NK-92 (cell line): Measurements from ENCODE around the gene SERAC1.
"Not testable (repeated sequence)": the region's sequence is repeated elsewhere in the genome, so short reads cannot be mapped to it uniquely, and the experiment has no call there.

Experiments
- DNase-seq: peaks from one replicate; lab custom pipeline; 2025; ENCODE audit not compliant: unreplicated experiment; lab: John Stamatoyannopoulos, UW

Gene SERAC1

DNA sequence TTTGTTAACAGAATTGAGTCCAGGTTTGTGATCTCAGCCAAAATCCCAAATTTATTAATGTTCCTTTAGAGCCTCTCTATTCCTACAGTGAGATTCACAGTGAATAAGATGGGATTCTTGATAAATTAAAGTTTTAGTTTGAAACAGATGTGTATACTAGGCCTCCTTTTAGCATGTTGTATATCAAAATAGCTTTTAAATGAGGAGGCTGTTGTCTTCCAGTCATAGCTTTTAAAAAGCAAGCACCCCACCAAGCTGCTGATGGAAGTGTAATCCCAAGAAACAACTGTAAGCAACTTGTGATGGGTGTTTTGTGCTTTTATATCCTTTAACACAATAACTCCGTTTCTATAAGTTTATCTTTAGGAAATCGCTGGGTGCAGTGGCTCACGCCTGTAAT, 7.0 kb upstream of the SERAC1 start:
- DNase-seq = no peak

GRCh38 chr6:158174514-158174913, 6.5 kb upstream of the SERAC1 start:
- no peak for DNase-seq

- no peak for DNase-seq
Observed at GRCh38 chr6:158174024-158174423, 6.0 kb upstream of the SERAC1 start.

DNA sequence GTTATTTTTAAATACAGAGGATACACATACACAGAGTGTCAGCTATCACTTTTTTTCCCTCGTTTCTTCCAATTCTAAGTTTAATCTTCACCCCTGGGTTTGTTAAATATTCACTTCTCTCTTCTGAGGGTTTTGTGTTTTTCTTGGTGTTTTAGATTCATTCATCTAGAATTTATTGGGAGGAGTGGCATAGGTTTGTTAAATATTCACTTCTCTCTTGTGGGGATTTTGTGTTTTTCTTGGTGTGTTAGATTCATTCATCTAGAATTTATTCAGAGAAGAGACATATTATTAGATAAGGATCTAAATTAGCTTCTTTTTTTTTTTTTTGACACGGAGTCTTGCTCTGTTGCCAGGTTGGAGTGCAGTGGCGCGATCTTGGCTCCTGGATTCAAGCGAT, 3.9 kb upstream of the SERAC1 start:
- no peak for DNase-seq

DNA sequence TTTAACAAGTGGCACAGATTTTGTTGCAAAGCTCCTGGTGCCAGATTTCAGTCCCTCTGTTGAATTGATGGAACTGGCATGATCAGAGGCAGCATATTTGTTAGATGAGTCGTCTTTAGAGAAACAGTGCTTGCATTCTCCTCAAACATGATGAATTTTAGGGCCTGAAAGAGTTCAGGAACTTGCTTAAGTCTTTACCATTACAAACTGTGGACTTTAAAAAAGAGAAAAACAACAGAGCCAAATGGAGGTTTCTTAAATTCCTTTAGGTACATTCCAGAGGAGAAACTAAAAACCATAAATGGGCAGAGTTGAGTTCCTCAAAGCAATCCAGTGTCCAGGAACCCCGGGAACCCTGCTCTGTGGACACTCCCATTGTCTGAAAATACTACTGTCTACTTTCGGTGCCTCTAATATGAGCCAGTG, 2.6 kb upstream of the SERAC1 start:
- DNase-seq = no peak

DNA sequence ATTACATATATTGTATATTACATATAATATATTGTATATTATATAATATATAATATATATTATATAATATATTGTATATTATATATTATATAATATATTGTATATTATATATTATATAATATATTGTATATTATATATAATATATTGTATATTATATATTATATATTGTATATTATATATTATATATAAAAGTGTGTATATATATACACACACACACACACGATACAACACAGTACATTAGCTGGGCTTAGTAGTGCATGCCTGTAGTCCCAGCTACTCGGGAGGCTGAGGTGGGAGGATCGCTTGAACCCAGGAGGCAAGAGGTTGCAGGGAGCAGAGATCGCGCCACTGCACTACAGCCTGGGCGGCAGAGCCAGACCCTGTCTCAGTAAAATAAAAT, 1.6 kb upstream of the SERAC1 start:
- not testable (repeated sequence) for DNase-seq

DNA sequence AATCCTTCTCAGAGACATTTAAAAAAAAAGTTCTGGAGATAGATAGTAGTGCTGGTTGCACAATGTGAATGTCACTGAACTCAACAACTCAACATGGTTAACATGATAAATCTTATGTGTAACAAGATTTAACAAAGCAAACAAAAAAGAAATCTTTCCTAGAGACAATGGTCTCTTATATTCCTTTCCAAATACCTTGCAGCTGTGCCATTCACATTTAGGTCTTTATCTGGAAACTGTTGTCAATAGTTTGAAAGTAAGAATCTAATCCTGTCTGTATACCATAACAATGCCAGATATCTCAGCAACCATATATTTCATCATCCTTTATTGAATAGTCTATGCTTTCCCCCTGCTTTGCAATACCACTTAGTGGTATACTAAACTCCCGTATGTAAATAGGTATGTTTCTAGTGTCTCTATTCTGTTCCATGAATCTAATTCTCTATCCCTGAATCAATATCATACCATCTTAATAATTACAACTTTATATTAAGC, 2.1 kb downstream of the SERAC1 start:
- DNase-seq = no peak

- DNase-seq = no peak
Observed at GRCh38 chr6:158164579-158165170, 3.4 kb downstream of the SERAC1 start.

DNA sequence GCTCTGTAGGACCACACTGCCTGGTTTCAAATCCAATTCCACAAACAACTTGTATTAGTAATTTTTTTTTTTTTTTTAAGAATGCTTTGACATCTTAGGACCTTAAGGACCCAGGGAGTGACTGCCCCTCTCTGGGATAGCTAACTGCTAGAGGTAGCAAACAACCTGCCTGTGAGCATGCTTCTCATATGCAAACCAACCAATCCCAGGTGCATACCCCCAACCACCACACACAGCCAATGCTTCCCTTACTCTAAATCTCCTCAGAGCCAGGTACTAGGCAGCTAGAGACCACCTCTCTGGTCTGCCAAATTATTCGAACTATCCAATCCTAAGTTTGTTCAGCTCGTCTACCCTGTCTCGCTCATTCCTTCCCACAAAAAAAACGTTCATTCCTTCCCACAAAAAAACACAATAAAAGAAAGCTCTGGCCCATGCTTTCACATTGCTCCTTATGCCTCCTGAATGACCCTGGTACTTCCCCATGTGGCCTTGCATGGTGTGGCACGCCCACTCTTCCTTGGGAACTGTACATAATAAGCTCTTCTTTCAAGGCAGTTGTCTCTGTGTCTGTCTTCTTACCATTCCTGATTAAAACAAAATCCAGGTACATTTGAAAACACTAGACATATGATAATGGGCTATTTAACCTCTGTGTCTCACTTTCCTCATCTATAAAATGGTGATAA, 6.4 kb downstream of the SERAC1 start:
- no peak for DNase-seq

DNA sequence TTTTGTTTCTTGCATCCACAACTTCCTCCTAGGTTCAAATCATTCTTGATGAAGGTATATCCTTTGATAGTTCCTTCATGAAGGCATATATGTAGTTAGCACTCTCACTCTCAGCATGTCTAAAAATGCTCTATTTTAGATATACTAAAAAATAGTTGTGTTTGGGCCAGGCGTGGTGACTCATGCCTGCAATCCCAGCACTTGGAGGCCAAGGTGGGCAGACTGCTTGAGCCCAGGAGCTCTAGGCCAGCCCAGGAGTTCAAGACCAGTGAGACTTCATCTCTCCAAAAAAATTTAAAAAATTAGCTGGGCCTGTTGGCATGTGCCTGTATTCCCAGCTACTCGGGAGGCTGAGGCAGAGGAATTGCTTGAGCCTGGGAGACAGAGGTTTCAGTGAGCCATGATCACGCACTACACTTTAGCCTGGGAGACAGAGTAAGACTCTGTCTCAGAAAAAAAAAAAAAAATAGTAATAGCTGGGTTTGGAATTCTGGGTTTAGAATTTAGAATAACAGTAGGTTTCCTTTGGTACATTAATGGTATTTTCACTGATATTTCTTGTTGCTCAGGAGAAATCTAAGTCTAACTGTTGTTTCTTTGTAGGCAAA, 7.0 kb downstream of the SERAC1 start:
- no peak for DNase-seq

DNA sequence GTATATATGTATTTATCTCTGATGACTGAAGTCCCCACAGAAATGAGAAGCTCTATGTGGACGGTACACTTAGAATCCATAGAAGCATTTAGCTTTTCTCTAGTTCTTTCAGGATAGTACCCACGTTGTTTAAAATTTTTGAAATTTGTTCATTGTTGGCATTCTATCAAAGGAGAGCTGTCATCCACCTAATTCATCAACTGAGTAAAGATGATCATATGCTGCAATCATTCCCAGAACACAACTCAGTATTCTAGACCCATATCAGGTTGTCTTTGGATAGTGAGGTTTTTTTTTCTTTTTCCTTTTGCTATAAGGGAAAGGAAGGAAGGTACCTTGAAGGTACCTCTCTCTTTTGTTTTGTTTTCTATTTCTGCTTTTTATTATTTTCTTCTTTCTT, 9.3 kb downstream of the SERAC1 start:
- no peak for DNase-seq

- DNase-seq = no peak
Observed at GRCh38 chr6:158158123-158158522, 9.9 kb downstream of the SERAC1 start.

DNA sequence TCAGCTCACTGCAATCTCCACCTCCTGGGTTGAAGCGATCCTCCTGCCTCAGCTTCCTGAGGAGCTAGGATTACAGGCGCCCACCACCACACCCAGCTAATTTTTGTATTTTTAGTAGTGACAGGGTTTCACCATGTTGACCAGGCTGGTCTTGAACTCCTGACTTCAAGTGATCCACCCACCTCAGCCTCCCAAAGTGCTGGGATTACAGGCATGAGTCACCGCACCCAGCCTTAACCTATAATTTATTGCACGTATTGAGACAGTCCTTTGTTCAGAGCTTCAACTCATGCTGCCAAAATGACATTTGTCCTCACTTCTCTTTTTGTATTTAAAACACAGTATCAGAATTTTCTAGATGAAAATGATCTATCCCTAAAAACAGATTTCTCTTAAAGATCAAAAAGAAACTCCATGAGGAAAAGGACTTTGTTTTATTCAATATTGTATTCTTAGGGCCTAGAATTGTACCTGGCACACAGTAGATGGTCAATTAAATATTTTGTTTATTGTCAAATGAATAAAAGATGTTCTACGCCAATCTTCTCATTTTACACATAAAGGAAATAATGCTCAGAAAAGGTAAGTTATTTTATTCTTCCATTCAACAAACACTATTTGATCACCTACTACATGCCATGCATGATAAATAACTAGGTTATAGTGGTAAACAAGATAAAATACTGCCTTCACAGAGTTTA, 10.8 kb downstream of the SERAC1 start:
- no peak for DNase-seq

GRCh38 chr6:158154816-158155215, 13.2 kb downstream of the SERAC1 start:
- no peak for DNase-seq

DNA sequence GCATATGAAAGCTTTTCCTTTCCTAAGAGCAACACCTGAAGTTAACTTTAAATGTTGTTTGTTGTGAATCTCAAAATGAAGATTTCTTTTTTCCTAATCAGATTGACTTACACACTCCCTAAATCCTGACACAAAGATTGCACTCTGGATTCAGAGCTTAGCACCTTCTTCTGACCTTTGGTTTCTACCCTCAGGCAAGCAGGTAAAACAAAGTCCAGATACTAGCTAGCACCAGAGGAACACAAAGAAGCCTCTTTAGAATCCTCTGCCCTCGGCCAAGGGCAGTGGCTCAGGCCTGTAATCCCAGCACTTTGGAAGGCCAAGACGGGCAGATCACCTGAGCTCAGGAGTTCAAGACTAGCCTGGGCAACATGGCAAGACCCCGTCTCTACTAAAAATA, 14.5 kb downstream of the SERAC1 start:
- DNase-seq = no peak

DNA sequence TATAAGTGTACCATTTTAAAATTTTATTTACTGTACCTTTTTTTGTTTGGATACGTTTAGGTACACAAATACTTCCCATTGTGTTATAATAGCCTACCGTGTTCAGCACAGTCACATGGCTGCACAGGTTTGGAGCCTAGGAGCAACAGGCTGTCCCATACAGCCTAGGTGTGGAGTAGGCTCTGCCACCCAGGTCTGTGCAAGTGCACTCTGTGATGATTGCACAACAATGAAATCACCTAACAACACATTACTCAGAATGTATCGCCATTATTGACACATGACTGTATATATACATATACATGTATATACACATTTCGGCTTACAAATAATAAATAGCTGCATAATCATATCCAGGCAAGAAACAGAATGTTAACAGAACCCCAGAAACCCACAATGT, 15.4 kb downstream of the SERAC1 start:
- no peak for DNase-seq

DNA sequence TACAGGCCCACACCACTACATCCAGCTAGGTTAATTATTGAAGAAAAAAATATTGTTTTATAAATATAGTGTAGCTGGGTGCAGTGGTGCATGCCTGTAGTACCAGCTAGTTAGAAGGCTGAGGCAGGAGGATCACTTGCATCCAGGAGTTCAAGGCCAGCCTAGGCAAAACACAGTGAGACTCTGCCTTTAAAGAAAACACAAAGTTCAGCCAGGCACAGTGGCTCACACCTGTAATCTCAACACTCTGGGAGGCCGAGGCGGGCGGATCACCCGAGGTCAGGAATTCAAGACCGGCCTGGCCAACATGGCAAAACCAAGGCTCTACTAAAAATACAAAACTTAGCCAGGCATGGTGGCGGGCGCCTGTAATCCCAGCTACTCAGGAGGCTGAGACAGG, 16.0 kb downstream of the SERAC1 start:
- DNase-seq = not testable (repeated sequence)

DNA sequence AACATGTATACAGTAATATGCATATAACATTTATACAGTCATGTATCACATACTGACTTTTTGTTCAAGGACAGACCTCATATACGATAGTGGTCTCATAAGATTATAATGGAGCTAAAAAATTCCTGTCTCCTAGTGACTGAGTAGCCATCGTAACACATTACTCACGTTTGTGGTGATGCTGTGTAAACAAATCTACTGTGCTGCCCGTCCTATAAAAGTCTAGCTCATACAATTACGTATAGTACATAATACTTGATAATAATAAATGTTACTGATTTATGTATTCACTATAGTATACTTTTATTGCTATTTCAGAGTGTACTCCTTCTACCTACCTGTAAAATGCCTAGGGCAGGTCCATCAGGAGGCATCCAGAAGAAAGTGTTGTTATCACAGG, 17.4 kb downstream of the SERAC1 start:
- no peak for DNase-seq

GRCh38 chr6:158149641-158150040, 18.4 kb downstream of the SERAC1 start:
- no peak for DNase-seq

- no peak for DNase-seq
Observed at GRCh38 chr6:158143700-158144099, 24.4 kb downstream of the SERAC1 start.

DNA sequence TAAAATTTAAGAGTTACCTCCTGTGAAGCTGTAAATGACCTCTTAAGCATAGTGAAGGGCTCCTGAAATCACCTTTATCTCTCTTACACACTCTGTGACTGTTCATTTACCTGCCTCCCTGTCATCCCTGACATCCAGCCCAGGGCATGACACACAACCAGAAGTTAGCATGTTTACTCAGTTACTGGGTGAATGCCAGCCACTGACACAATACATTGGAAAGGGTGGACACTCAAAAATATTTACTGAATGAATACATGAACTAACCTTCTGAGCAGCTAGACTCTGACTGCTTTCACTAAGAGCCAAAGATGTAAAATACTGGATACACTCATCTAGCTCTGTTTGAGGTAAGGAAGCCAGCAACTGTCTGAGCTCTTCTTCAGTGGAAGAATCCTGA, 25.3 kb downstream of the SERAC1 start:
- no peak for DNase-seq

DNA sequence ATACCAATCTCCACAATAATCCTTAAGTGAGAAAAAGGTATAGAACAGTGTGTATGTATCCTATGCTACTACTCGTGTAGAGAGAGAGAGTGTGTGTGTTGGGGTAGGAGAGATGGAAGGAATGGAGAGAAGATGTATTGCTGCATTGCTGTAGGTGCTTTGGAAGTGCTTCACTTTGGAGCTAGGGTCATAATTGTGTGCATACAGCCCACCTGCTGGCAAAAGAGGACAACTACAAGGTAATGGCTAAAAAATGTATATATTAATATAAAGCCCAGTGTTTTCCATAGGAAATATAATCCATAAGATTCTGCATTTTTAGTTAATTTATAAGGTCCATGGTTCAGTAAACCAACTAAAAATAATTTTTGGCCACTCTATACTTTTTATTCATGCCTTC, 36.1 kb downstream of the SERAC1 start:
- no peak for DNase-seq
